Cardiac fibroblast (primary cell): ENCODE results near the gene NDUFS3.
"Not testable (repeated sequence)": the region's sequence is repeated elsewhere in the genome, so short reads cannot be mapped to it uniquely, and the experiment has no call there.

ENCODE experiments used
- DNase-seq, 2 donors: peaks; one replicate each; pipeline versions ENCODE4 v3.0.0 to v3.0.0-alpha.2; 2010; ENCODE audit warnings: low read depth in 2 of 2
- H3K4me3 ChIP-seq, 2 donors: replicated peaks in 1 of 2; 1 replicate in 1 of 2; 2 replicates in 1 of 2; pipeline ENCODE4 v1.5.1; 2011; ENCODE audit warnings: low read depth in 2 of 2, low read length in 2 of 2, mild to moderate bottlenecking in 2 of 2, moderate library complexity in 1 of 2
- TF ChIP-seq, protein P1 (sequence below): IDR thresholded peaks from one replicate; pipeline ENCODE4 v1.5.1; 2011; ENCODE audit warnings: low read depth, mild to moderate bottlenecking, low read length, inconsistent platforms

NDUFS3 gene

DNA sequence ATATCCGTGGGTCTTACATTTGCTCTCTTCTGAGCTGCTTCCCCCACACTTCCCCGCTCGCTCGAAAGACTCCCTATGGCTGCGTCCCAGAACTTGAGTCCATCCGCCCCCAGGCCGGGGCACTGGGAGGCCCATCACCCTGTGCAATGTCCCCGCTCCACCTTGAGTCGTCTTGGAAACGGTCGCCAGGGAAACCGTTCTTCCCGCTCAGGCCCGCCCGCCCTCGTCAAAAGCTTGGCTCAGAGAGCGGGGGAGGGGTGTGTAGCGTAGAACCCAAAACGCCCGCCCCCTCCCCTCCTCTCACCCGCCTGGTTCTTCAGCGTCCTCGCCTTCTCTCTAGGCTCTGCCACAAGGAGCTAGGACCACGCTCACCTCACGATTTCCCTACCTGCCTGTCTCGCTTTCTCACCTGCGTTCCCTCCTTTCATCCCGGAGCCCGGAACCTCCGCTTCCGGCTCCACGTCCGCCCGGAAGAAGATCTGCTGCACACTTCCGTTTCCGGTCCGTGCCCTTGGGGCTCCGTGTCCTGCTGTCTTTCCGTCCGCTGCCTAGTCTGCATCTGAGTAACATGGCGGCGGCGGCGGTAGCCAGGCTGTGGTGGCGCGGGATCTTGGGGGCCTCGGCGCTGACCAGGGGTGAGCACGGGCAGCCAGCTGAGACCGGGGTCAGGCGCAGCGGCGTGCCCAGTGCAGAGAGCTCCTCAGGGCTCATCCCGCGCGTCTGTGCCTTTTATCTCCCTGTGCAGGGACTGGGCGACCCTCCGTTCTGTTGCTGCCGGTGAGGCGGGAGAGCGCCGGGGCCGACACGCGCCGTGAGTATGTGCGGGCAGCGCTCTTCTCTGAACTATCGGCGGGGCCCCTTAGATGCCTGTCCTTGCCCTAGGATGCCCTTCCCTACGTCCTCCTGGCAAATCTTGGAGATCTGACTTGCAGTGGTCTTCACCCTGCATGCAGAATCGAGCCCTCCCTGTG lies at the start of gene NDUFS3, which contains the start of gene KBTBD4:
NDUFS3 (plus strand) TSS at position 551 of the 971 bp plus-strand sequence; CDS start at position 569, 18 bp downstream.
KBTBD4 (minus strand) TSS at position 447 of the 971 bp plus-strand sequence; CDS start at position 428, 19 bp downstream.
- H3K4me3 ChIP-seq: peak within 1 kb of the TSS; percentile 96 to 99
- TF ChIP-seq, protein P1, sequence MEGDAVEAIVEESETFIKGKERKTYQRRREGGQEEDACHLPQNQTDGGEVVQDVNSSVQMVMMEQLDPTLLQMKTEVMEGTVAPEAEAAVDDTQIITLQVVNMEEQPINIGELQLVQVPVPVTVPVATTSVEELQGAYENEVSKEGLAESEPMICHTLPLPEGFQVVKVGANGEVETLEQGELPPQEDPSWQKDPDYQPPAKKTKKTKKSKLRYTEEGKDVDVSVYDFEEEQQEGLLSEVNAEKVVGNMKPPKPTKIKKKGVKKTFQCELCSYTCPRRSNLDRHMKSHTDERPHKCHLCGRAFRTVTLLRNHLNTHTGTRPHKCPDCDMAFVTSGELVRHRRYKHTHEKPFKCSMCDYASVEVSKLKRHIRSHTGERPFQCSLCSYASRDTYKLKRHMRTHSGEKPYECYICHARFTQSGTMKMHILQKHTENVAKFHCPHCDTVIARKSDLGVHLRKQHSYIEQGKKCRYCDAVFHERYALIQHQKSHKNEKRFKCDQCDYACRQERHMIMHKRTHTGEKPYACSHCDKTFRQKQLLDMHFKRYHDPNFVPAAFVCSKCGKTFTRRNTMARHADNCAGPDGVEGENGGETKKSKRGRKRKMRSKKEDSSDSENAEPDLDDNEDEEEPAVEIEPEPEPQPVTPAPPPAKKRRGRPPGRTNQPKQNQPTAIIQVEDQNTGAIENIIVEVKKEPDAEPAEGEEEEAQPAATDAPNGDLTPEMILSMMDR: no peak
- DNase-seq: peak; percentile 92 to 93

DNA sequence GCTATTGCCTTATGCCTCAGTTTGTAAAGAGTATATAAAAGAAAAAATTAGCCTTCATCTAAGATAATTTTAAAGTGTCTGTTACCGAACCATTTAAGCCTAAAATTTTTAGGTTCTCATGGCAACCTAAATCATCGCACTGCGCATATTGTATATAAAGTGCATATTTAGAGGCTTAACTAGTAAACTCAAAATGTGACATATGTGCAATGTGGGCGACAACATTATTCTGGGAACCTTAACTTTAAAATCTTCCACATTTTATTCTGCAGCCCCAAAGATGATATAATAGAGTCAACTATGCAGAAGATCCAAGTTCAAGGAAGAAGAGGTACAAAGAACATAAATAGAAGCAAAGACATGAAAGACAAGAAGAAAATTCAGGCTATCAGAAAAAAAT lies 48.9 kb upstream of the NDUFS3 start:
- DNase-seq: no peak

DNA sequence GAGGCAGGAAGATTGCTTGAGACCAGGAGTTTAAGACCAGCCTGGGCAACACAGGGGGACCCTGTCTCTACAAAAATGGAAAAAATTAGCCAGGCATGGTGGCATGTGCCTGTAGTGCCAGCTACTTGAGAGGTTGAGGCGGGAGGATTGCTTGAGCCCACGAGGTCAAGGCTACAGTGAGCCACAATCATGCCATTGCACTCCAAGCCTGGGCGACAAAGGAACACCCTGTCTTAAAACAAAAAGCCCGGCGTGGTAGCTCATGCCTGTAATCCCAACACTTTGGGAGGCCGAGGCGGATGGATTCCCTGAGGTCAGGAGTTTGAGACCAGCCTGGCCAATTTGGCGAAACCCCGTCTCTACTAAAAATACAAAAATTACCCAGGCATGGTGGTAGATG lies 48.2 kb upstream of the NDUFS3 start:
- not testable (repeated sequence) for H3K4me3 ChIP-seq, DNase-seq

More for the DNA sequence above, 48.9 kb upstream of the NDUFS3 start:
- H3K4me3 ChIP-seq: no peak overlapping the region
- TF ChIP-seq, protein P1: no peak

DNA sequence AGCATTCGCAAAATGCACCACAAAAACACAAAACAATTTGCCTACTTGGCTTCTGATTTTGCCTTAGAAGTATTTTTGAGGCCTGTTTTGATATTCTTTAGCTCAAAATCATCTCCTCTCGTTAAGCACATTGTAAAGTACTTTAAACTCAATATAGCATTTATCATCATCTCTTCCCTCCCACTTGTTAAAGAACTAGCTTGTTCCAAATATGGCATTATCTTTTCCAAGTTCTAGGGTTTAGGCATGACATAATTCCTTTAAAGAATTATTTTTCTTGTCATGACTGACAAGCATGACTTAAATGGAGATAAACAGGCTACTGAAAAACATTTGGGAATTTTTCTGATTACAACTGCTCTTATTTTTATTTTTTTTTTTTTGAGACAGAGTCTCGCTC lies 47.2 kb upstream of the NDUFS3 start:
- no peak overlapping the region for H3K4me3 ChIP-seq
- TF ChIP-seq, protein P1: no peak
- peak in 1 of 2 donors; percentile 39 for DNase-seq

DNA sequence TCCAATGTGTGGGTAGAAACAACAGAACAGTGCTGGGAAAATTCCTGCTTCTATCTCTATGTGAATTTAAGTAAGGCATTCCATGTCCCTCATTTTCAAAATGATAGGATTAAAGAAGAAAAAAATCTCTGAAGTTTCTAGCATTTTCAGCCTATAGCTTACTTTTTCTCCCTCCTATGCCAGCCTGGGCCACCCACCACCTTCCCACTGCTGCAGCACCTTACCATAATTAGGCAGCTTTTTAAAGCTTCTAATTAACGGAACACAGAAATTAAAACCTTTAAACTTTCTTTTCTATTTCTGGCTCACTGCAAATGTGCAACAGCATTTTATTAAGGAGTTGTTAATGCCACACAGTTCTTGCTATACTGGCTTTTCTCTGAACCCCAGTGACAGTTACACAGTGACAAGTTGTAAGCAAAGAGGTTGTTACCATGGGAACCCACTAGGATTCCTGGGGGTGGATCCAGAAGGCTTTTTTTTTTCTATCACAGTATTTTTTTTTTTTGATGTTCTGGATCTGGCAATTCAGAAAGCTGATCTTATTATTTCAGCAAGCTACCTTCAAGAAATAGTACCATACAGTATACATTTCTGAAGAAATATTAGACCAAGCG lies 46.2 kb upstream of the NDUFS3 start:
- TF ChIP-seq, protein P1: no peak
- DNase-seq: peak in 1 of 2 donors; percentile 40
- no peak overlapping the region for H3K4me3 ChIP-seq

DNA sequence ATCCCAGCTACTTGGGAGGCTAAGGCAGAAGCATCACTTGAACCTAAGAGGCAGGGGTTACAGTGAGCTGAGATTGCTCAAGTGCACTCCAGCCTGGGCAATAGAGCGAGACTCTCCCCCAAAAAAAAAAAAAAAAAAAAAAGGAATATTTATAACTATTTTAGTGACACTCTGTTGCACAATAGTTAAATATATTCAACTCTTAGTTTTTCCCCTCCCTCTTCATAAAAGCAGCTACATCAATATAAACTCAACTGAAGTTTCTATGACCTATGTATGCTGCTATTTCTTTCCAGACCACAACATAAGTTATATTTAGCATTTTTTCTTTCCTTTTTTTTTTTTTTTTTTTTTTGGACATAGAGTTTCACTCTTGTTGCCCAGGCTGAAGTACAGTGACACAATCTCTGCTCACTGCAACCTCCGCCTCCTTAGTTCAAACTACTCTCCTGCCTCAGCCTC lies 45.2 kb upstream of the NDUFS3 start:
- no peak overlapping the region for H3K4me3 ChIP-seq
- TF ChIP-seq, protein P1: no peak
- DNase-seq: peak; percentile 56 to 67
